Activated effector memory CD4-positive, alpha-beta T cell treated with Interleukin-2 at 50 U/mL for 16 hours (primary cell): ENCODE data around the gene C1QTNF7.

Experiments used
- DNase-seq: peaks from one replicate; pipeline ENCODE4 v3.0.0-alpha.2; 2020

C1QTNF7 gene

GRCh38 chr4:15458616-15459015, 30.8 kb downstream of the C1QTNF7 start:
- no peak for DNase-seq

- no peak for DNase-seq
Observed at GRCh38 chr4:15459706-15460105, 31.9 kb downstream of the C1QTNF7 start.

- no peak for DNase-seq
Observed at GRCh38 chr4:15466596-15466995, 38.8 kb downstream of the C1QTNF7 start.

- no peak for DNase-seq
Observed at GRCh38 chr4:15469402-15470127, 41.7 kb downstream of the C1QTNF7 start, which contains the start of gene CC2D2A. CC2D2A (plus strand) TSS chr4:15469882; CDS start chr4:15475933, 6,051 bp downstream.

- no peak for DNase-seq
Observed at GRCh38 chr4:15470128-15470475, 42.3 kb downstream of the C1QTNF7 start.

GRCh38 chr4:15476396-15476795, 48.6 kb downstream of the C1QTNF7 start:
- DNase-seq = no peak

- no peak for DNase-seq
Observed at GRCh38 chr4:15478724-15479088, 50.9 kb downstream of the C1QTNF7 start.

GRCh38 chr4:15479089-15479912, 51.5 kb downstream of the C1QTNF7 start:
- DNase-seq = no peak

GRCh38 chr4:15479913-15480185, 52.0 kb downstream of the C1QTNF7 start:
- no peak for DNase-seq

- DNase-seq = no peak
Observed at GRCh38 chr4:15481961-15482745, 54.3 kb downstream of the C1QTNF7 start.

GRCh38 chr4:15482842-15483241, 55.0 kb downstream of the C1QTNF7 start:
- no peak for DNase-seq

- no peak for DNase-seq
Observed at GRCh38 chr4:15488136-15488535, 60.3 kb downstream of the C1QTNF7 start.

GRCh38 chr4:15488658-15489470, 61.0 kb downstream of the C1QTNF7 start:
- no peak for DNase-seq

- no peak for DNase-seq
Observed at GRCh38 chr4:15489551-15489950, 61.7 kb downstream of the C1QTNF7 start.

- no peak for DNase-seq
Observed at GRCh38 chr4:15493411-15493810, 65.6 kb downstream of the C1QTNF7 start.

GRCh38 chr4:15495621-15496020, 67.8 kb downstream of the C1QTNF7 start:
- no peak for DNase-seq
